ENCODE data around the gene GSTM4.

The GSTM4 gene

GRCh38 chr1:109619576-109620400 is 36.1 kb upstream of the GSTM4 start, which contains the start of the genes AMPD2 and GNAT2:
Gene AMPD2 (plus strand): TSS chr1:109619837. CDS start chr1:109621176, 1,339 bp downstream.
Gene GNAT2 (minus strand): TSS chr1:109619616. CDS start chr1:109612870, 6,746 bp downstream.
- H3K9me2 ChIP-seq (replicated peaks; ENCODE audit: low read depth, low read length): no peaks in the 10 kb centered on the region
- H3K27me3 ChIP-seq (ENCODE audit: insufficient read depth, low read length, poor library complexity, severe bottlenecking): no peaks in the 10 kb centered on the region
- peak within 1 kb of the TSS; percentile 90 for H3K4me2 ChIP-seq (ENCODE audit: low read depth, low read length, poor library complexity, severe bottlenecking)
- H3K9me3 ChIP-seq (ENCODE audit: insufficient read depth, low read depth, low read length): no peaks in the 10 kb centered on the region
- TF ChIP-seq EZH2phosphoT487 (IDR thresholded peaks at IDR 0.05; ENCODE audit: borderline replicate concordance): no peak
- TF ChIP-seq, protein P1, sequence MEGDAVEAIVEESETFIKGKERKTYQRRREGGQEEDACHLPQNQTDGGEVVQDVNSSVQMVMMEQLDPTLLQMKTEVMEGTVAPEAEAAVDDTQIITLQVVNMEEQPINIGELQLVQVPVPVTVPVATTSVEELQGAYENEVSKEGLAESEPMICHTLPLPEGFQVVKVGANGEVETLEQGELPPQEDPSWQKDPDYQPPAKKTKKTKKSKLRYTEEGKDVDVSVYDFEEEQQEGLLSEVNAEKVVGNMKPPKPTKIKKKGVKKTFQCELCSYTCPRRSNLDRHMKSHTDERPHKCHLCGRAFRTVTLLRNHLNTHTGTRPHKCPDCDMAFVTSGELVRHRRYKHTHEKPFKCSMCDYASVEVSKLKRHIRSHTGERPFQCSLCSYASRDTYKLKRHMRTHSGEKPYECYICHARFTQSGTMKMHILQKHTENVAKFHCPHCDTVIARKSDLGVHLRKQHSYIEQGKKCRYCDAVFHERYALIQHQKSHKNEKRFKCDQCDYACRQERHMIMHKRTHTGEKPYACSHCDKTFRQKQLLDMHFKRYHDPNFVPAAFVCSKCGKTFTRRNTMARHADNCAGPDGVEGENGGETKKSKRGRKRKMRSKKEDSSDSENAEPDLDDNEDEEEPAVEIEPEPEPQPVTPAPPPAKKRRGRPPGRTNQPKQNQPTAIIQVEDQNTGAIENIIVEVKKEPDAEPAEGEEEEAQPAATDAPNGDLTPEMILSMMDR (conservative IDR thresholded peaks at IDR 0.05; ENCODE audit: low read length): no peak
- no peaks in the 10 kb centered on the region for H3K36me3 ChIP-seq (ENCODE audit: insufficient read depth, low read length)
- H3K79me2 ChIP-seq (ENCODE audit: insufficient read depth, low read length): peaks cover 51% of the 10 kb centered on the region
- peak within 1 kb of the TSS; percentile 93 for H3K4me3 ChIP-seq (ENCODE audit: low read length, poor library complexity, severe bottlenecking)
- H3K9ac ChIP-seq (ENCODE audit: low read depth, low read length, poor library complexity, severe bottlenecking): peak within 1 kb of the TSS; percentile 80
- H4K20me1 ChIP-seq (ENCODE audit: insufficient read depth, low read length, poor library complexity, severe bottlenecking): peaks cover 28% of the 10 kb centered on the region
- H3F3A ChIP-seq (ENCODE audit: low read depth): no peaks in the 10 kb centered on the region
- peak within 1 kb of the TSS; percentile 85 for H2AFZ ChIP-seq (ENCODE audit: low read length)
- peaks cover 65% of the 10 kb centered on the region for H3K4me1 ChIP-seq (ENCODE audit: insufficient read depth, low read length, poor library complexity, severe bottlenecking)

GRCh38 chr1:109620401-109620791 is 35.5 kb upstream of the GSTM4 start:
- Histone ChIP-seq H3K4me2 (ENCODE audit: low read depth, low read length, poor library complexity, severe bottlenecking) (peak overlapping the region; percentile 90), H2AFZ (ENCODE audit: low read length) (peak overlapping the region; percentile 85), H4K20me1 (ENCODE audit: insufficient read depth, low read length, poor library complexity, severe bottlenecking) (peaks cover 33% of the 10 kb centered on the region), H3K9ac (ENCODE audit: low read depth, low read length, poor library complexity, severe bottlenecking) (peak overlapping the region; percentile 80), H3K27me3 (ENCODE audit: insufficient read depth, low read length, poor library complexity, severe bottlenecking) (no peaks in the 10 kb centered on the region), H3K79me2 (ENCODE audit: insufficient read depth, low read length) (peaks cover 57% of the 10 kb centered on the region), H3F3A (ENCODE audit: low read depth) (no peaks in the 10 kb centered on the region), H3K4me3 (ENCODE audit: low read length, poor library complexity, severe bottlenecking) (peak overlapping the region; percentile 93), H3K4me1 (ENCODE audit: insufficient read depth, low read length, poor library complexity, severe bottlenecking) (peaks cover 67% of the 10 kb centered on the region), H3K9me3 (ENCODE audit: insufficient read depth, low read depth, low read length) (no peaks in the 10 kb centered on the region), H3K9me2 (replicated peaks; ENCODE audit: low read depth, low read length) (no peaks in the 10 kb centered on the region), H3K36me3 (ENCODE audit: insufficient read depth, low read length) (no peaks in the 10 kb centered on the region)
- no peak for TF ChIP-seq EZH2phosphoT487 (IDR thresholded peaks at IDR 0.05; ENCODE audit: borderline replicate concordance)
- TF ChIP-seq, protein P1 (conservative IDR thresholded peaks at IDR 0.05; ENCODE audit: low read length): no peak

GRCh38 chr1:109620841-109621286 is 35.0 kb upstream of the GSTM4 start:
- H3K4me2 ChIP-seq (ENCODE audit: low read depth, low read length, poor library complexity, severe bottlenecking): peak overlapping the region; percentile 90
- peak overlapping the region; percentile 93 for H3K4me3 ChIP-seq (ENCODE audit: low read length, poor library complexity, severe bottlenecking)
- peak overlapping the region; percentile 80 for H3K9ac ChIP-seq (ENCODE audit: low read depth, low read length, poor library complexity, severe bottlenecking)
- H3F3A ChIP-seq (ENCODE audit: low read depth): no peaks in the 10 kb centered on the region
- no peaks in the 10 kb centered on the region; the same call in 1 of the 2 replicates for H3K36me3 ChIP-seq (ENCODE audit: insufficient read depth, low read length)
- no peaks in the 10 kb centered on the region for H3K27me3 ChIP-seq (ENCODE audit: insufficient read depth, low read length, poor library complexity, severe bottlenecking)
- TF ChIP-seq, protein P1 (conservative IDR thresholded peaks at IDR 0.05; ENCODE audit: low read length): no peak
- no peak for TF ChIP-seq EZH2phosphoT487 (IDR thresholded peaks at IDR 0.05; ENCODE audit: borderline replicate concordance)
- peaks cover 33% of the 10 kb centered on the region for H4K20me1 ChIP-seq (ENCODE audit: insufficient read depth, low read length, poor library complexity, severe bottlenecking)
- no peaks in the 10 kb centered on the region for H3K9me3 ChIP-seq (ENCODE audit: insufficient read depth, low read depth, low read length)
- peaks cover 61% of the 10 kb centered on the region for H3K79me2 ChIP-seq (ENCODE audit: insufficient read depth, low read length)
- no peaks in the 10 kb centered on the region for H3K9me2 ChIP-seq (replicated peaks; ENCODE audit: low read depth, low read length)
- H3K4me1 ChIP-seq (ENCODE audit: insufficient read depth, low read length, poor library complexity, severe bottlenecking): peaks cover 65% of the 10 kb centered on the region
- H2AFZ ChIP-seq (ENCODE audit: low read length): peak overlapping the region; percentile 85

Data from Loucy (cell line).